ENCODE measurements around the gene SALL4.

- TF ChIP-seq FOXA1 (IDR thresholded peaks at IDR 0.05) (no peak), SUZ12 (IDR thresholded peaks at IDR 0.05) (no peak), TARDBP (IDR thresholded peaks at IDR 0.05) (no peak), FOXK2 (IDR thresholded peaks at IDR 0.05) (no peak), SP1 (IDR thresholded peaks at IDR 0.05) (no peak), BHLHE40 (IDR thresholded peaks at IDR 0.05; ENCODE audit: borderline replicate concordance) (no peak), HDGF (IDR thresholded peaks at IDR 0.05; ENCODE audit: borderline replicate concordance) (no peak), LEF1 (IDR thresholded peaks at IDR 0.05; ENCODE audit: borderline replicate concordance) (no peak), L3MBTL2 (conservative IDR thresholded peaks at IDR 0.05) (no peak), CTBP1 (IDR thresholded peaks at IDR 0.05; ENCODE audit: borderline replicate concordance) (no peak), ELF4 (IDR thresholded peaks at IDR 0.05) (no peak)
Measured at GRCh38 chr20:51810155-51811041, 8.1 kb upstream of the SALL4 start.

Data from HEK293T (cell line).